GM11168 (cell line): ENCODE measurements around the gene GIT2.
"Not testable (repeated sequence)": the region's sequence is repeated elsewhere in the genome, so short reads cannot be mapped to it uniquely, and the experiment has no call there.

Experiments used
- in situ Hi-C: fragments of 300-500 bp; cut with MboI; formaldehyde crosslinking; loops from one replicate; pipeline ENCODE4 v1.12.0; 2022; ENCODE audit warnings: low sequenced_read_pairs; ENCODE audit not compliant: unreplicated experiment

Gene GIT2

GRCh38 chr12:109899783-109900751 is 96.1 kb downstream of the GIT2 start, which contains the start of gene TCHP:
TCHP (plus strand) TSS chr12:109900274; CDS start chr12:109903027, 2,753 bp downstream.
- in situ Hi-C loops: no loop called here

DNA sequence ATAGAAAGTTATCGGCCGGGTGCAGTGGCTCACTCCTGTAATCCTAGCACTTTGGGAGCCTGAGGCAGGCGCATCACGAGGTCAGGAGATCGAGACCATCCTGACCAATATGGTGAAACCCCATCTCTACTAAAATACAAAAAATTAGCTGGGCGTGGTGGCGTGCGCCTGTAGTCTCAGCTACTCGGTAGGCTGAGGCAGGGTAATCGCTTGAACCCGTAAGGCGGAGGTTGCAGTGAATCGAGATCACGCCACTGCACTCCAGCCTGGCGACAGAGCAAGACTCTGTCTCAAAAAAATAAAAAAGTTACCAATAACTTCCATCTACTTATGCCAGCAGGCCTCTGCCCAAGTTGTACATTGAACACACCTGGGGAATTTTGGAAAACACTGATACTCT is 96.8 kb downstream of the GIT2 start:
- in situ Hi-C loops: not testable (repeated sequence)

- in situ Hi-C loops: no loop called here
Observed at GRCh38 chr12:109897029-109897428, 99.1 kb downstream of the GIT2 start.

GRCh38 chr12:109896188-109896587 is 100.0 kb downstream of the GIT2 start:
- in situ Hi-C loops: no loop called here

DNA sequence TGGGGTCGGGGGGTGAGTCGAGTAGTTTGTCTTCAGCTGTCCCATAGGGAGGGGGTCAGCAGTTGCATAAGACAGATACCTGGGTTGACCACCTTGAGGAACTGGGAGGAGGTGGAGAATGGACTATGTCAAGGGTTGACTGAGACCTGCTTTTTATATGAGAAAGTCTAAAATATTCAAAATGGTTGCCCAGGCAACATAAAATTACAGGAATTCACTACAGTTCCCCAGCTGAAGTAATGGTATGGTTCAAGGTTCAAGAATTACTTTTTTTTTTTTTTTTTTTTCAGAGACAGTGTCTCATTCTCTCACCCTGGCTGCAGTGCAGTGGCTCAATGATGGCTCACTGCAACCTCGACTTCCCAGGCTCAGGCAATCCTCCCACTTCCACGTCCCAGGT is 101.2 kb downstream of the GIT2 start:
- in situ Hi-C loops: no loop called here

DNA sequence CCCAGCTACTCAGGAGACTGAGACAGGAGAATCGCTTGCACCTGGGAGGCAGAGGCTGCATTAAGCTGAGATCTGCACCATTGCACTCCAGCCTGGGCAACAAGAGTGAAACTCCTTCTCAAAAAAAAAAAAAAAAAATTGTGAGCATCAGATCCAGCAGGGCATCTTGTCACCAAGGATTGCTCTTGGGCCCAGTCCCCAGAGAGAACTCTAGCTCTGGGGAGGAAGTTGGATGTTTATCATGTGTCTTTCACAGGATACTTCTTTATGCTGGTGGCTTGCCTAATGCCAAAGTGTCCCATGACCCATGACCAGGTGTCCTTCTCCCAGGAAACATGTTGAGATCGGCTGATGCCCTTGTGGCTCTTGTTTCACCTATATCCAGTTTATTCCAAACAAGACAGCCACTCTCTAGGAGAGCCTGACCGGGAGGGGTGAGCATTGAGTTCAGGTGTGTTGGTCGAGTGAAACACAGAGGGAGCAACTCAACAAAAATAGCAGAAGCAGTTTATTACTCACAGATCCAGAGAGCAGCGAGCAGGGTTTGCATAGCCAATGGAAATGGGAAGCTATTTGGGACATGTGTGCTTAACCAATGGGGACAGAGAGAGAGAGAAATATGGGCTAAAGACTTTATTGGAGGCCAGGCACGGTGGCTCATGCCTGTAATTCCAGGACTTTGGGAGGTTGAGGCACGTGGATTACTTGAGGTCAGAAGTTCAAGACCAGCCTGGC is 102.7 kb downstream of the GIT2 start:
- in situ Hi-C loops: no loop called here

DNA sequence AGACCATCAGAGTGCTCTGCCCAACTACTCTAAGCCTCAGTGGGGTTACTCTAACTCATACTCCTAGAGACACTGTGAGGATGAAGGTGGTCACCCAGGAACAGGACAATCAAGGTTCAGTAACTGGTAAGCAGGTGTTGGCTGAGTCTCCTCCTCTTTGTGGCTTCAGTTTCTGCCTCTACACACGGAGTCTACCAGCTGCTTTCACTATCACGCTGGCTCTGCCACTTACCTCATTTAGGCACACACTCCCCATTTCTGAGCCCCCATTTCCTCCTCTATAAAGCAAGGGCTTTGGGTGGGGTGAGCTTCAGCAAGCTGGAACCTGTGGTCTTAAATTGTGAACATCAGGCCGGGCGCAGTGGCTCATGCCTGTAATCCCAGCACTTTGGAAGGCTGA is 103.4 kb downstream of the GIT2 start:
- in situ Hi-C loops: no loop called here

DNA sequence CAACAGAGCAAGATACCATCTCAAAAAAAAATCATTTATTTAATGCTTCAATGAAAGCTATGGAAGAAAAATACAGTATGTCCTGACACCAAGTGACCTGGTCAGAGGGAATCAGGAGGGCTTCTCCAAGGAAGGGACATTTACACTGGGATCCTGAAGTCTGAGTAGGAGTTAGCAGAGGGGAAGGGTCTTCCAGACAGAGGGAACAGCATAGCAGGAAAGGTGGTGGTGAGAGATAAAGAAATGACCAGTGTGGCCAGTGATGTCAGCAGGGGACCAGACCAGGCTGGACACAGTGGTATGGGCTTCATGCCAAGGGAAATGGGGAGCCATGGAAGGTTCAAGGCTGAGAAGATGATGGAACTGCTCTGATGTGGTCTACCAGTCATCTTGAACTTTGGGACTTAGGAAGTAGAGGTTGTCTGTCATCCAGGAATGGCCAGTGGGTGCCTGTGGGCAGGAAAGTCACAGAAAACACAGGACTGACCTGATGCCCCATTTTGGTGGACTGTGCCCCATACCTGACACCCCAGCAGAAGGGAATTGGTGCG is 103.9 kb downstream of the GIT2 start:
- in situ Hi-C loops: no loop called here

- in situ Hi-C loops: not testable (repeated sequence)
Observed at GRCh38 chr12:109891731-109892130, 104.4 kb downstream of the GIT2 start.

DNA sequence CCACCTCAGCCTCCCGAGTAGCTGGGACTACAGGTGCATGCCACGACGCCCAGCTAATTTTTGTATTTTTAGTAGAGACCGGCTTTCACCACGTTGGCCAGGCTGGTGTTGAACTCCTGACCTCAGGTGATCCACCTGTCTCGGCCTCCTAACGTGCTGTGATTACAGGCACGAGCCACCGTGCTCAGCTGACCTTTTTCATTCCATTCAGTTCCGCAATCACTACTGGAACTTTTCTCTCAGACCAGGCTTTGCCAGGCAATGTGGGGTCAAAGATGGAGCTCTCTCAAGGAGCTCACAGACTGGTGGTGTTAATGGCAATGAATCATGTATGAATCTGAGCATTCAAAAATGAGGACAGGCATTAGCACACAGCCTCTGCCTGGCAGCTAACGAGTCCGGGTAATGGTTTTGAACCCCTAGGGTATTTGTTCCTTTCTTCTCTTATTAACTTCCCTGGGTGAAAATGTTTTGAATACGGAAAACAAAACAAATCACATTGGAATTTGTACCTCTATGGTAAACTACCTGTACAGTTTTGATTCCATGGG is 105.5 kb downstream of the GIT2 start:
- in situ Hi-C loops: no loop called here

GRCh38 chr12:109888179-109889020 is 107.8 kb downstream of the GIT2 start:
- in situ Hi-C loops: no loop called here

- in situ Hi-C loops: no loop called here
Observed at GRCh38 chr12:109885616-109886015, 110.6 kb downstream of the GIT2 start.

DNA sequence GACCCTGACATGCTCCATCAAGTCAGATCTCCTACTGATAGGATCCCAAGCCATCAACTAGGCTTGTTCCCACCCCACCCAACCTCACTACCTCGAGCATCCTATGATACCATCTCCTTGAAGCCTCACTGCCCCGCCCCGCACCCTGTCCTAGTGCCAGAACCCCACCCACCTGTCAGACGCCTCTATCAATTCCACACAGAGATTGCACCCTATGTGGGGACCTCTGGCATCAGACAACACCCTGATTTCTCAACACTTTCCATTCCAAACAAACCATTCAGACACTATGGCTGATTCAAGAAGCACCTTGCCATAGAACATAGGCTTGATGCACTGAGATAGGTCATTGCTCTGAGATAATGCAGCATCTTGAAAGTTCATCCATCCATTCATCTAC is 112.7 kb downstream of the GIT2 start:
- in situ Hi-C loops: no loop called here

DNA sequence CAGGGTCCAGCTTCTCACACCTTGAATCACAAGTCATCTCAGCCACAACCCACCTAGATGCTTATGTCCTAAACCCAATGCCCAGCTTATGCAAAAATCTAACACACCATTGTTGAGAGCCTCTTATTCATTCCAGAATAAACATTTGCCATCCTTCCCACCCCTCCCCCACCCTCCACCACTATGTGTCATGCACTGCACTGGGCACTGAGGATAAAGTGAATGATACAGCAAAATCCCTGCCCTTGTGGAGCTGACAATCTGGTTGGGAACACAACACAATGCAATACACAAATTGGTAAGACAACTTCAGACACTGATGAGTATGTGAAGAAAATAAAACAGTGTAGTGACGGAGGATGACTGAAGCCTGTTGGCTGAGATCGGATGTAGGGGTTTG is 114.4 kb downstream of the GIT2 start:
- in situ Hi-C loops: no loop called here

DNA sequence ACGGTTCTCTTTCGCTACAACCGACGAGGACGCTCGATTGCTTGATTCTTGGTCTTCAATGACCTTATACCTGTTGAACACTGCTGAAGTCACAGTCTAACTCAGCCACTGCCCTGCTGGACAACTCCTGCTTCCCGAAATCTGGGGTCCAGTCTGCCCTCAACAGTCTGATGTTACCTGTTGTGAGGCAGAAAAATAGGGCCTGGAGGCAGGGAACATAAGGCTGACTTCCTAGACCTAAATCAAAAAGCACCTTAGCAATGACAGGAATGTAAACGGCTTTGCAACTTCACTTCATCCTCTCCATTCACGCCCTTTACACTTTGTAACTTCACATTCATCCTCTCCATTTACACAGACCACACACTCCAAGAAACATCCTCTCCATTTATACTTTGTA is 115.2 kb downstream of the GIT2 start:
- in situ Hi-C loops: no loop called here

DNA sequence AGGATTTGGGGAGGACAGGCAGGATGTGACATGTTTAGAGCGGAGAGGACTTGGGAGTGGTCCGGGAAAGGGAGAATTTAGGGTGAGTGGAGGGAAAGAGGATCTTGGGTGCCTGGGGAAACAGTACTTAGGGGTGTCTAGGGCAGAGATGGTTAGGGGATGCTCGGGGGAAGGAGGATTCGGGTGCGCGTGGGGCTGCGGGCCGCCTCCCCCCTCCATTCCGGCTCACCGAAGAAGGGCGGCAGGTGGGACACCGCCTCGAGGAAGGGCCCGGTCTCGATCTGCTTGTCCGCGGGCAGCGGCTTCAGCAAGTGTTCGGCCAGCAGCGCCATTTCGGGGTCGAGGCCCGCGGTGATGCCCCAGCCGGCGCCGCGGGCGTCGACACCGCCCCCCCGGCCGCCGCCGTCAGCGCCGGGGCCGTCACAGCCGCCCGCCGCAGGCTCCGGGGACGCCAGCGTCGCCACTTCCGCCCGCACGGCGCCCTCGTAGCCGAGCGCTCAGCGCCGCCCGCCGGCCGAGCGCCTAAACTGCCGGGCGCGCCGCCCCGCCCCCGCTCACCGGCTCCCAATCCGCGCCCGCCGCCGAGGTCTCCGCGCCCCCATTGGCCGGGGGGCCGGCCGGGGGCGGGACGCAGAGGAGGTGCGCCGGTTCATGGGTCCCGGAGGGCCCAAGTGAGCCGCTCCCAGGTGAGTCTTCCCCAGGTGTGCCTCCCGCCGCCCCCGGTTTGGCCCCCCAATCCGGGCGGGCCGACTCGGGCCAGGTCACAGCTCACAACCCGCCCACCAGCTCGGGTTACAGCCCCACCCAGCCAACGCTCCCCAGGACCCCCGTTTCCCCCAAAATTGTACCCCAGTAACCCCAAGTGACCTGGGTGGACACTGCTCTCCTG is 115.9 kb downstream of the GIT2 start, which contains the start of gene GLTP:
GLTP (minus strand) TSS at position 499 of the 889 bp plus-strand sequence; CDS start at position 332, 167 bp downstream.
- in situ Hi-C loops: no loop called here
